T-helper 1 cell (primary cell): ENCODE data around the gene RIOK1.
"Not testable (repeated sequence)": the region's sequence is repeated elsewhere in the genome, so short reads cannot be mapped to it uniquely, and the experiment has no call there.

Source experiments
- DNase-seq, 5 donors: peaks; one replicate each; pipeline ENCODE4 v3.0.0-alpha.2; 2012 to 2020
- total RNA-seq, 4 donors: gene quantifications; one replicate each; lab custom pipeline; 2026; lab: John Stamatoyannopoulos, UW

Gene RIOK1
- 34.8 to 42.6 (median 41.1) reads per million in 4 donors for total RNA-seq

GRCh38 chr6:7389451-7390225, at the start of gene RIOK1, which contains the start of gene CAGE1:
RIOK1 (plus strand) TSS chr6:7389808; CDS start chr6:7390003, 195 bp downstream.
CAGE1 (minus strand) TSS chr6:7389742; CDS start chr6:7387173, 2,569 bp downstream.
- DNase-seq, result peak; percentile 90 to 94 (median 92)

- DNase-seq, result no peak
Measured at GRCh38 chr6:7341271-7341670, 48.3 kb upstream of the RIOK1 start.

DNA sequence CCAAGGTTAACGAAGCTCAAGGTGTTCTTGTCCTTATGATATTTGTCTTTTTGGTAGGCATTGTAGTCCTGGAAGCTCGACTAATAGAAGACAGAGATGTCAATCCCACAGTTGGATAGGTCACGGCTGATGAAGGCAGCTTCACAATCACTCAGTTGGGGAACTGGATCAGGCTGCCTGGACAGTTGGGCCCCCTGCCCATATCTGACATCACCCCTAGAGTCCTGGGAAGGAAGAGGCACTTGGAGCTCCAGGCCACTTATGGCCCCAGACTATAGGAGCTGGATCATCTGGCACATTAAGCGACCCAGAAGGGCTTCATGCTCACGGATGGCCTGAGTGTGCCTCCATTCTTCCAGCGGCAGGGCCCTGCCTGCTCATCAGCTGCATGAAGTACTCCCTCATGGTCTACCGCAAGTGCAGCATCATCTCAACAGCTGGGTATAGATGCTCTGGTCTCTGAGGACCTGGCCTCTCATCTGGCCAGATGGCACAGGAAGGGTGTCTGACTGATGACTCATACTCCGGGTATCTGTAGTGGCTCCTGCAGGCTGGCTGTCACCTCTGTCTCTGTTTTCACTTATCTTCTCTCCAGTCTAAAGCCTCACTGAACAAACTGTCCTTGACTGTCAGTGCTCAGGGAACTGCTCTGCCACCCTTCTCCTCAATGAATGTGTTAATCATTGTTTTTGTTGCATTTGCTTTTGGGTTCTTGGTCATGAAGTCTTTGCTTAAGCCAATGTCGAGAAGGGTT, 47.4 kb upstream of the RIOK1 start:
- peak in 1 of 5 donors; percentile 14 for DNase-seq

GRCh38 chr6:7343546-7344475, 45.8 kb upstream of the RIOK1 start:
- DNase-seq, result no peak

DNA sequence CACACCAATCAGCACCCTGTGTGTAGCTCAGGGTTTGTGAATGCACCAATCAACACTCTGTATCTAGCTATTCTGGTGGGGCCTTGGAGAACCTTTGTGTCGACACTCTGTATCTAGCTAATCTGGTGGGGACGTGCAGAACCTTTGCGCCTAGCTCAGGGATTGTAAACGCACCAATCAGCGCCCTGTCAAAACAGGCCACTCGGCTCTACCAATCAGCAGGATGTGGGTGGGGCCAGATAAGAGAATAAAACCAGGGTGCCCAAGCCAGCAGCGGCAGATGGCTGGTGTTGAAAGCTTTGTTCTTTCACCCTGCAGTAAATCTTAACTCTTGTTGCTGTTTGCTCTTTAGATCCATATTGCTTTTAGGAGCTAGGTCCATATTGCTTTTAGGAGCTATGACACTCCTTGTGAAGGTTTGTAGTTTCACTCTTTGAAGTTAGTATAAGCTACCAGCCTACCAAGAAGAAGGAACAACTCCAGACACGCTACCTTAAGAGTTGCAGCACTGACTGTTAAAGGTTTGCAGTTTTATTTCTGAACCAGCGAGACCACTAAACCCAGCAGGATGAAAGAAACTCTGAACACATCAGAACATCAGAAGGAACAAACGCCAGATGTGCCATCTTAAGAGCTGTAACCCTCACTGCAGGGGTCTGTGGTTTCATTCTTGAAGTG, 44.7 kb upstream of the RIOK1 start:
- not testable (repeated sequence) for DNase-seq

DNA sequence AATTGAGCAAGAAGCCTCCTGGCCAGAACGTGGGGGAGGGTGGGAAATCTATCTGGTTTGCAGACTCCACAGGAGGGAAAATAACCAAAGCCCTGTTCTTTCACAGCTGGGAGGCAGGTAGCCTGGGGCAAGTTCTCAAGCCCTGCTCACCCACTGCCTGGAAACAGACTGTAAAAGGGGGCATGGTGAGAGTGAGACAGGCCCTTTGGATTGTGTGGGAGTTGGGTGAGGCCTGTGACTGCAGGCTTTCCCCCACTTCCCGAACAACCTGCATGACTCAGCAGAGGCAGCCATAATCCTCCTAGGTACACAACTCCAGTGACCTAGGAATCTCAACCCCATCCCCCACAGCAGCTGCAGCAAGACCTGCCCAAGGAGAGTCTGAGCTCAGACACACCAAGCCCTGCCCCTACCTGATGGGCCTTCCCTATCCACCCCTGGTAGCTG, 42.0 kb upstream of the RIOK1 start:
- not testable (repeated sequence) for DNase-seq

DNA sequence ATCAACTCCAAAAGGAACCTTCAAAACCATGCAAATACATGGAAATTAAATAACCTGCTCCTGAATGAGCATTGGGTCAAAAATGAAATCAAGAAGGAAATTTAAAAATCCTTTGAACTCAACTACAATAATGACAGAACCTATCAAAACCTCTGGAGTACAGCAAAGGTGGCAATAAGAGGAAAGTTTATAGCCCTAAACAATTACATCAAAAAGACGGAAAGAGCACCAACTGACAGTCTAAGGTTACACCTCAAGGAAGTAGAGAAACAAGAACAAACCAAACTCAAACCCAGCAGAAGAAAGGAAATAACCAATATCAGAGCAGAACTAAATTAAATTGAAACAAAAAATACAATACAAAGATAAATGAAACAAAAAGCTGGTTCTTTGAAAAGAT, 39.0 kb upstream of the RIOK1 start:
- not testable (repeated sequence) for DNase-seq

DNA sequence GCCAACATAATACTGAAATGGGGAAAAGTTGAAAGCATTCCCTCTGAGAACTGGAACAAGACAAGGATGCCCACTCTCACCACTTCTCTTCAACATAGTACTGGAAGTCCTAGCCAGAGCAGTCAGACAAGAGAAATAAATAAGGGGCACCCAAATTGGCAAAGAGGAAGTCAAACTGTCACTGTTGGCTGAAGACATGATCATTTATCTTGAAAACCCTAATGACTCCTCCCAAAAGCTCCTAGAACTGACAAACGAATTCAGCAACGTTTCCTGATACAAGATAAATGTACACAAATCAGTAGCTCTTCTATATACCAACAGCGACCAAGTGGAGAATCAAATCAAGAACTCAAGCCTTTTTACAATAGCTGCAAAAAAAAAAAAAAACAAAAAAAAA, 37.7 kb upstream of the RIOK1 start:
- DNase-seq, result not testable (repeated sequence)

DNA sequence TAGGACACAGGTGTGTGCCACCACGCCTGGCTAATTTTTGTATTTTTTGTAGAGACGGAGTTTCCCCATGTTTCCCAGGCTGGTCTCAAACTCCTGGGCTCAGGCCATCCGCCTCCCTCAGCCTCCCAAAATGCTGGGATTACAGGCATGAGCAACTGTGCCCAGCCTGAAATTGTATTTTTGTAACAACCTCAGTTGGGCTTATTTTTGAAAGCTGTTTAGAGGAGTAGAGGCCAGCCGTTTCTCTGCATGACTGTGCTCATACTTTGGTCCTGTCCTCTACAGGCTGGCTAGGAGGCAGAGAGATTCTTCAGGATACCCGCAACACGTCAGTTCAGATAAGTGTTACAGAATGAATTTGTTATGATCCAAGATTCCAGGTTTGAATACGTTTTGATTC, 22.2 kb upstream of the RIOK1 start:
- no peak for DNase-seq

- no peak for DNase-seq
Measured at GRCh38 chr6:7373739-7374138, 15.9 kb upstream of the RIOK1 start.

DNA sequence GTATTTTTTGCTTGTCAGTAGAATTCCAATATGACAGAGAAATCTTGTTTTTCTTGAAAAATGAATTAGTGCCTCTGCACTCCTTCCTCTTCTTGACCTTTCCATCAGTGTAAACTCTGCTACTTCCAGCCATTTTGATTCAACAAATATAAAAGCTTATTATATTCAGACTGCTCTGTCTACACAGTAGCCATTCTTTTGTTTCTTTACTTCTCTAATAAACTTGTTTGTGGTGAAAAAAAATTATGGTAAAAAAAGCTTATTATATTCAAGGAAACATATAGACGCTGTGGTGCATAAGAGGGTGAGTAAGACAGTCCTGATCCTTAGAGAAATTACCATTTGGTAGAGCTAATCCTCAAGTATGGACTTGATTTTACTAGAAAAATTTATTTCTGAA, 11.6 kb upstream of the RIOK1 start:
- no peak for DNase-seq

GRCh38 chr6:7378740-7379139, 10.9 kb upstream of the RIOK1 start:
- DNase-seq, result no peak

GRCh38 chr6:7381092-7381491, 8.5 kb upstream of the RIOK1 start:
- no peak for DNase-seq

GRCh38 chr6:7389162-7389450, 502 bp upstream of the RIOK1 start:
- DNase-seq, result no peak

- DNase-seq, result peak in 2 of 5 donors; percentile 40 to 58
Measured at GRCh38 chr6:7390226-7390878, 744 bp downstream of the RIOK1 start.

GRCh38 chr6:7391151-7391550, 1.5 kb downstream of the RIOK1 start:
- no peak for DNase-seq

GRCh38 chr6:7392402-7392801, 2.8 kb downstream of the RIOK1 start:
- no peak for DNase-seq

GRCh38 chr6:7401075-7401474, 11.5 kb downstream of the RIOK1 start:
- DNase-seq, result no peak

- no peak for DNase-seq
Measured at GRCh38 chr6:7402716-7403115, 13.1 kb downstream of the RIOK1 start.

DNA sequence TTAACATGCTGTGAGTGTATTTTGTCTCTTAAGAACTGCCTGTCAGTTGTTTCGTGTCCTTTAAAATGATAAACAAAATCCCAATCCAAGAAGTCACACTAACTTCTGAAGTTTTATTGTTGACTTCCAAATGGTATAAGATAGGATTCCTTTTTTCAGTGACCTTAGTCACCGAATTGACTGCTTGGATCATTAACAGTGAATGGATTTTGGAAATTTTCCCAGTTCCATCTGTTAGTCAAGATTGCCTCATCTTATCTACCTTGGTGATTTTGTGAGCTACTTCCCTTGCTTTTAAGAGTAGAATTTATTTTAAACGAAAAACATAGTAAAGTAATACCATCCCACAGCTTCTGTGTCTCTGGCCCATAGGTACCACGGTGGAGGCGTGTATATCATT, 14.9 kb downstream of the RIOK1 start:
- no peak for DNase-seq

DNA sequence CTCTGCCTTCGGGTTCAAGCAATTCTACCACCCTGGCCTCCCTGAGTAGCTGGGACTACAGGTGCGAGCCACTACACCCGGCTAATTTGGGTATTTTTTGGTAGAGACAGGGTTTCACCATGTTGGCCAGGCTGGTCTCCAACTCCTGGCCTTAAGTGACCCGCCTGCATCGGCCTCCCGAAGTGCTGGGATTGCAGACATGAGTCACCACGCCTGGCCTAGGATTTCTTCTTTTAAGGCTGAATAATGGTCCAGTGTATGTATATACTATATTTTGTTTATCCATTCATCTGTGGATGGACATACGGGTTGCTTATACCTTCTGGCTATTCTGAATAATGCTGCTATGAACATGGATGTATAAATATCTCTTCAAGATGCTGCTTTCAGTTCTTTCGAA, 17.1 kb downstream of the RIOK1 start:
- DNase-seq, result no peak

DNA sequence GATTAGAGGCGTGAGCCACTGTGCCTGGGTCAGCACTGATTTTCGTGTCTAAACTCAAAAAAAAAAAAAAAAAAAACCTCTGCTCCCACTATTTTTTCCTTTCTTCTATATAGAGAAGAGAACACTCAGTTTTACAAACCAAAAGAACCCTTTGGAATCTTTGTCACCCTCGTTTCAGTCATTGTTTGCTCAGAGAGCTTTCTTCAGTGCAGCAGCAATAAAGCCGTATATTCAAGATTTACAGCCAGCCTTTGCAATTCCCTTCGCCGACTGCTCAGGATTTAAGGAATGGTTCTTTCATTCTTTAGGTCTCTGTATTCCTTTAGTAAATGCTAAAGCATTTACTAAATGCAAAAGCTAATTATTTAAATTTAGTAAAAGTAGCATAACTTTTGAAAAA, 20.1 kb downstream of the RIOK1 start:
- no peak for DNase-seq
